A673 (cell line): ENCODE data around the gene TYSND1.

Source experiments
- EZH2 ChIP-seq: fragments of 200-600 bp; sonication (generic); IDR thresholded peaks from 2 replicates; pipeline ENCODE4 v1.6.1; 2017; ENCODE audit warnings: borderline replicate concordance, low read depth, mild to moderate bottlenecking, mixed read lengths, antibody characterized with exemption, low read length; ENCODE audit not compliant: poor library complexity, severe bottlenecking
- TF ChIP-seq, protein P1 (sequence below): fragments of 300-800, 200-600 bp; sonication (generic); conservative IDR thresholded peaks from 2 replicates; pipeline ENCODE4 v1.5.1; 2017; ENCODE audit warnings: low read depth, mild to moderate bottlenecking, antibody characterized with exemption, low read length, moderate library complexity, mixed read lengths

- TF ChIP-seq, protein P1, sequence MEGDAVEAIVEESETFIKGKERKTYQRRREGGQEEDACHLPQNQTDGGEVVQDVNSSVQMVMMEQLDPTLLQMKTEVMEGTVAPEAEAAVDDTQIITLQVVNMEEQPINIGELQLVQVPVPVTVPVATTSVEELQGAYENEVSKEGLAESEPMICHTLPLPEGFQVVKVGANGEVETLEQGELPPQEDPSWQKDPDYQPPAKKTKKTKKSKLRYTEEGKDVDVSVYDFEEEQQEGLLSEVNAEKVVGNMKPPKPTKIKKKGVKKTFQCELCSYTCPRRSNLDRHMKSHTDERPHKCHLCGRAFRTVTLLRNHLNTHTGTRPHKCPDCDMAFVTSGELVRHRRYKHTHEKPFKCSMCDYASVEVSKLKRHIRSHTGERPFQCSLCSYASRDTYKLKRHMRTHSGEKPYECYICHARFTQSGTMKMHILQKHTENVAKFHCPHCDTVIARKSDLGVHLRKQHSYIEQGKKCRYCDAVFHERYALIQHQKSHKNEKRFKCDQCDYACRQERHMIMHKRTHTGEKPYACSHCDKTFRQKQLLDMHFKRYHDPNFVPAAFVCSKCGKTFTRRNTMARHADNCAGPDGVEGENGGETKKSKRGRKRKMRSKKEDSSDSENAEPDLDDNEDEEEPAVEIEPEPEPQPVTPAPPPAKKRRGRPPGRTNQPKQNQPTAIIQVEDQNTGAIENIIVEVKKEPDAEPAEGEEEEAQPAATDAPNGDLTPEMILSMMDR: no peak
- TF ChIP-seq EZH2: no peak
Measured at GRCh38 chr10:70096016-70096704, 50.3 kb downstream of the TYSND1 start.
